Coronary artery (tissue), 2 donors: ENCODE results near the gene ZIC1.

Experiments
- DNase-seq: peaks from one replicate; pipeline ENCODE4 v3.0.0-alpha.2; 2017; ENCODE audit warnings: low spot score
- H3K27ac ChIP-seq, 2 donors: fragments of 200-600 bp; sonication (generic); one replicate each; pipeline ENCODE4 v1.5.1; 2016 to 2019
- H3K4me3 ChIP-seq: fragments of 200-600 bp; sonication (generic); 2 replicates; pipeline ENCODE4 v1.5.1; 2016; ENCODE audit warnings: mild to moderate bottlenecking, moderate library complexity
- TF ChIP-seq, protein P1 (sequence below): fragments of 200-600 bp; sonication (generic); IDR thresholded peaks from one replicate; pipeline ENCODE4 v1.5.1; 2019; ENCODE audit warnings: antibody characterized with exemption

The ZIC1 gene

DNA sequence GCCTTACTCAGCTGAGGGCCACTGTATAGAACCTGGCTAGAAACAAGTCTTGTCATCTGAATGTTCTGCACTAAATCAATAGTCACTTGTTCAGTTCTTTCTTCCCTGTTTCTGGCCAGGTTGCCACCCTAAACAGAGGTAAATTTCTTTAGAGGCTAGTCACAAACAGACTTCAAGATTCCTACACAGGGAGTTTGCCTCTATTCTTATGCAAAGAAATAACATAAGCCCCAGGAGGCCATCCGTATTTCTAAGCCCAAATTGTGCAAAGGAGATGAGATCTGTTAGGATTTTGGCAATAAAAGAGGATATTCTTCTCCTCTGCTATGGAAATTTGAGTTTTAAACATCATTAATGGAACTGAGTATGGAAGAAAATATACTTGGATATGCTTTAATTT is 7.7 kb upstream of the ZIC1 start:
- Histone ChIP-seq H3K4me3 (no peak overlapping the region), H3K27ac (no peak overlapping the region)
- TF ChIP-seq, protein P1, sequence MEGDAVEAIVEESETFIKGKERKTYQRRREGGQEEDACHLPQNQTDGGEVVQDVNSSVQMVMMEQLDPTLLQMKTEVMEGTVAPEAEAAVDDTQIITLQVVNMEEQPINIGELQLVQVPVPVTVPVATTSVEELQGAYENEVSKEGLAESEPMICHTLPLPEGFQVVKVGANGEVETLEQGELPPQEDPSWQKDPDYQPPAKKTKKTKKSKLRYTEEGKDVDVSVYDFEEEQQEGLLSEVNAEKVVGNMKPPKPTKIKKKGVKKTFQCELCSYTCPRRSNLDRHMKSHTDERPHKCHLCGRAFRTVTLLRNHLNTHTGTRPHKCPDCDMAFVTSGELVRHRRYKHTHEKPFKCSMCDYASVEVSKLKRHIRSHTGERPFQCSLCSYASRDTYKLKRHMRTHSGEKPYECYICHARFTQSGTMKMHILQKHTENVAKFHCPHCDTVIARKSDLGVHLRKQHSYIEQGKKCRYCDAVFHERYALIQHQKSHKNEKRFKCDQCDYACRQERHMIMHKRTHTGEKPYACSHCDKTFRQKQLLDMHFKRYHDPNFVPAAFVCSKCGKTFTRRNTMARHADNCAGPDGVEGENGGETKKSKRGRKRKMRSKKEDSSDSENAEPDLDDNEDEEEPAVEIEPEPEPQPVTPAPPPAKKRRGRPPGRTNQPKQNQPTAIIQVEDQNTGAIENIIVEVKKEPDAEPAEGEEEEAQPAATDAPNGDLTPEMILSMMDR: no peak
- no peak for DNase-seq

DNA sequence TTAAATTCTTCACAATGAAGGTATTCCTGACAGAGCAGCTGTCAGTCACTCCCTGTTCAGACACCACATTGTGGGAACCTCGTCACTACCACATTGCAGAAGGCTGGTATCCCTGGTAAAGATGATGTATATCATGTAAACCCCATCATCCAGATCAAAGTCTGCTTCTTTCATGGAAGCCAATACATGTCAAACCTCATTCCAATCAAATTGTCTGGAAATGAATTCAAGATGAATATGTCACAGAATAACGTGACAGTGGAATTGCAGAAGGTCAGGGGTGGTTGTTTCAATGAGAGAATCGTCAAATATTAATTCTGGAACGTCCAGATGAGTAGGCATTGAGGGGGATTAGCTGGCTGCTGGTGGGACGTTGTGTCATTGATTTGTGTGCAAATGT is 7.0 kb upstream of the ZIC1 start:
- TF ChIP-seq, protein P1: no peak
- DNase-seq: no peak
- H3K27ac ChIP-seq: no peak overlapping the region
- no peak overlapping the region for H3K4me3 ChIP-seq

DNA sequence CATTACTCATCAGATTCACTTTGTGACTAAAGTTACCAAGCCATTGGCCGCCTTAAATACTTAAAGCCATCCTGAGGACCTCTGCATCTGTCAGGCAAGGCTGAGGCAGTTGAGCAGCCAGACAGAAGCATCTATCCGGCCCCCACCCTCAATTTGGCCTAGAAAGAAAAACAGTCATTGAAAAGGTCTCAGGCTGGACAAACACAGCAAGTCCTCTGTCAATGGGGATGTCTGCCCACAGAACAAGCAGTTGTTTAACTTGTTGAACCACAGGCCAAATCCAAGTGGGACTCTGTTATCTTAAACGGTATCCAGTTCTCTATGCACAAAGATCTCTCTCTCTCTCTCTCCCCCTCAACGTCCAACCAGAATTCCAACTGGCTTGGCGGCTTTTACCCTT is 5.7 kb upstream of the ZIC1 start:
- H3K27ac ChIP-seq: no peak overlapping the region
- peak; percentile 31 for DNase-seq
- H3K4me3 ChIP-seq: no peak overlapping the region
- TF ChIP-seq, protein P1: no peak

DNA sequence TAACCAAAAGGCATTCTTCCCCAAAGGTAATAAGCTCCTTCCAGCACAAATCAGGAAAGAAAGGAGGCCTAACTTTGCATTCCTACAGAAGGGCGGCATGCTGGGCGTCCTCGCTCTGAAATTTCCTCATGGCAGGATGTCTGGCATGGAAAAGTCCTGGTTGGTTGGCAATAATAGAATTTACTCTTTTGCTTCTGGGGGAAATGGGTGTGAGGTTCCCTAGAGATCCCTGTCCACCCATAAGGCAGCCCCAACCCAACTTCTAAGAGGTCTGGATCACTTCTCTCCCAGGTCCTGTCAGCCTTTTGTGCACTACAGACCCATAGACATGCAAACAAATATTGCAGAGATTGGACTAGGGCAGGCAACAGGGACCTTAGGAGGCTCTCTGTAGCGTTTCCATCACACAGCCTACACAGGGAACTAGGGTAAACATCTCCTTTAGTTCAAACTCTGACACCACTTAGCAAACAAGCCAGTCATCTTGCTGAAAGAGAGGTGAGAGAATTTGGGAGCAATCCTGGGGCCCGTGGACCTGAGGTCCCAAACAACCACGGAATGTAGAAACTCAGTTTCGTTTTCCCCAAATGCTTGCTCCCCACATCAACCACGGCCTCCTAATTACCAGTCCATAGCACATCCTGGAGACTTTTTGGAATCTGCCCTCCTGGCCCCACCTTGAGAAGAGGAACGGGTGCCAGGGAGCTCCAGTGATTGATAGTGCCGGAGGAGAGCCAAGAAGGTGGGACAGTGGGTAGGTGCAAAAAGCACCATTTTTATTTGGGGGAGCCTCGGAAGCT is 5.0 kb upstream of the ZIC1 start:
- H3K4me3 ChIP-seq: no peak overlapping the region
- TF ChIP-seq, protein P1: no peak
- peak; percentile 11 for DNase-seq
- H3K27ac ChIP-seq: no peak overlapping the region

DNA sequence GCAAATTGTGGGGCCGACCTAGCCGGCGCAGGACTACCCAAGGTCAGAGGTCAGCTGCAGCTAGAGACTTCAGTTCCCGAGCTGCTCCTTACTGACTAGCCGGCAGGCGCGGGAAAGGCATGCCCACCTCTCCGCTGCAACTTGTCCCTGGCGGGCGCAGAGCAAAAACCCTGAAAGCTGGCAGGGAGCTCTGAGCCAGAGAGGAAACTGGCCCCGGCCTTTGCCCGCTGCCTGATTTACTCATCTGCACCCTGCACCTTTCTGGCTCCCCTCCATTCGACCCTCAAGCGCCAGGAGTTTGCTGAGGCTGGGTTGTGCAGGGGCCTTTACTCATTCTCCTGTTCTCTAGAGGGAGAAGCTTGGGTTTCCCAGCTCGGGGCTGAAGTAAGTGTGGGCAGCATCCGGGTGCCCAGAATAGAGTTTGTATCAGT is 4.3 kb upstream of the ZIC1 start:
- H3K27ac ChIP-seq: no peak overlapping the region
- DNase-seq: peak; percentile 62
- TF ChIP-seq, protein P1: no peak
- H3K4me3 ChIP-seq: no peak overlapping the region

DNA sequence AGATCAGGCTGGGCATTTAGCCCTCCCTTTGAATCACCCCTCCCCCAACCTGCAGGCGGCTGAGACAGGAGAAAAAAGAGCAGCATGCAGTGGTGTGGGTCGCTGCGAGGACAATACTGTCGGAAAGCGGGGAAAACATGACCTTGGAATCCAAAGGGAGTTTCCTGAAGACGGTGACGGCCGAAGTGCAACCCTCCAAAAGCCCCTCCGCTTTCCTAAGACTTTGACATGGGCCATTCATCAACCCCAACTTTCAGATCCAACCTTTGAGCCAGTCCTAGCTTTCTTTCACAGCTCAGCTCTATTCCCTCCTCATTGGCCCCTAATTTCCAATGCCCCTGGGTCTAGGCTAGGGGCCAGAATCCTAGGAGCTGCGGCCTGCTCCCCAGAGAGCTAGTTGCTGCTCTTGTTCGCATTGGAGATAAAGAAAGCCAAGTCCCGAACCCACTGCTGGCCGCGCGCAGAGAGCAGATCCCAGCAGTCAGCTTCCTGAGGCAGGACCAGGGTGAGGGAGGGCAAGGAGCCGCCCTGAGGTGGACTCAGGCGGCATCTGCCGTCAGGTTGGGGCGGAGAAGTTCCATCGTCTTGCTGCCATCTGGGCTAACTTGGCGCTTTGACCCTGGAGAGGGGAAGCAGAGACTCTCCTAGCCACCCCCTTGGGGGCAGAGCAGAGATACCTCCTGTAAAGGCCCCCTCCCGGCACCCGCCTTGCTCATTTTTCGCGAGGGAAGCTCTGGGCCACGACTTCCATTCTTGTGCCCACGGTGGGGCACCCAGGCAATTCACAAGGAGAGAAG is 3.7 kb upstream of the ZIC1 start:
- peak; percentile 49 for DNase-seq
- H3K27ac ChIP-seq: no peak overlapping the region
- TF ChIP-seq, protein P1: no peak
- no peak overlapping the region for H3K4me3 ChIP-seq
